Activated CD4-positive, alpha-beta T cell treated with anti-CD3 and anti-CD28 coated beads, Interleukin-2, amount 50 U/mL, for 4 hours (primary cell): Measurements from ENCODE around the gene TMEM200A.
"Not testable (repeated sequence)": the region's sequence is repeated elsewhere in the genome, so short reads cannot be mapped to it uniquely, and the experiment has no call there.

Experiments
- DNase-seq, 2 experiments: peaks; one replicate each; pipeline ENCODE4 v3.0.0-alpha.2; 2020

Gene TMEM200A

DNA sequence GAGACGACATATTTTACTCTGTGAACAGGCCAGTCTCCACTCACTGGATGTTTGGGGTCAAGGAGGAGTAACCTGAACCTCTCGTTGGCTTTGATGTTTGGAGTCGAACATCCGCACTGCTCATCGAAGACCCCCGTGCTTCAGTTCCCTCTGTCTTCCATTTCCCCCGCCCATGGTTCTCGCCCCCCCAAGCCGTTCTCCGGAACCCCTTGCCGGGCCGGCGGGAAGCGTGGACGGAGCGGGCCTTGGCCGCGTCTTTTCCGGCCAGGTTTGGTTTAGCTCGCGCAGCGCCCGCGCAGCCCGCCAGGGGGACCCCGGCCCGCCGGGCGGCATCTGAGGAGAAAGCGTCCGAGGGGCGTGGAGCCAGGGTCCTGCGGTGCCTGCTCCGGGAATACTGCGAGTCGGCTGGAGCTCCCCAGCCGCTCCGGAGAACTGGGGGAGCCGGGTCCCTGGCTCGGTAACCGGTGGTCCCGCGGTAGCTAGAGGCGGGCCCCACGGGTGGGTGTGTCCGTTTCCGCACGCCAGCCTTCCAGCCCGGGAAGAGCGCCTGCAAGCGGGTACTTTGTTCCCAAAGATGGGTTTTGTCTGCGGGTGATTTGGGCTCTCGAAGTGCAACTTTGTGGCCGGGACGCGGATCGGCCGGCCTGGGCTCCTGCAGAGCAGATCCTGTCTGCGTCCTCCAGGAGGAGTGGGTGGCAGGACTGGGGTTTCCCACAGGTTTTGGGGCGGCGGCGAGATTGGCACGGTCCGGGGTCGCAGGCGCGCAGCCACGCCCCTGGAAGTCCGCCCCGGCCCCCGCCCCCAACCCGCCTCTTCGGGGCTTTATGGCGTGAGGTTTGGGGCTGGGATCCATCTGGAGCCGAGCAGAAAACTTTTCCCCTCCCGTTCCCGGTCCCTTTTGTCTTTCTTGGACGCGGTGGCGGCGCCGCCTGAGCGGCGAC, at the start of gene TMEM200A:
Gene TMEM200A (plus strand): TSS at position 852 of the 941 bp plus-strand sequence. CDS start 74,406 bp downstream, outside the sequence.
- DNase-seq = peak; percentile 24 to 26

DNA sequence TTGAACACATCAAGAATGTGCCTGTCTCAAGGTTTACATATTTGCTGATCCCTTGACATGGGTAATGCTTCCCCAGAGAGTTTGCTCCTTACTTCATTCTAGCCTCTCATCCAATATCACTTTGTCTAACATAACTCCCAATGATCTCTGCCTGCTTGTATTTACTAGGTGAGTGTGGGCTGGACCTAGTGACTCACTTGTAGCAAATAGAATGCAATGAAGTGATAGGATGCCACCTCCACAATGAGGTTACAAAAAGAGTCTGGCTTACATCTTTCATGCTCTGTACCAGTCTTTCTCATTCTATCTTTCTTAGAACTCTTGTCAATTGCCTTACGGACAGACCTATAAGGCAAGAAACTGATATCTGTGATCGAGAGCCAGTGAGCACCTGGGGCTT, 44.9 kb upstream of the TMEM200A start:
- DNase-seq = no peak

GRCh38 chr6:130322673-130323268, 43.0 kb upstream of the TMEM200A start:
- DNase-seq = peak; percentile 40 to 42

DNA sequence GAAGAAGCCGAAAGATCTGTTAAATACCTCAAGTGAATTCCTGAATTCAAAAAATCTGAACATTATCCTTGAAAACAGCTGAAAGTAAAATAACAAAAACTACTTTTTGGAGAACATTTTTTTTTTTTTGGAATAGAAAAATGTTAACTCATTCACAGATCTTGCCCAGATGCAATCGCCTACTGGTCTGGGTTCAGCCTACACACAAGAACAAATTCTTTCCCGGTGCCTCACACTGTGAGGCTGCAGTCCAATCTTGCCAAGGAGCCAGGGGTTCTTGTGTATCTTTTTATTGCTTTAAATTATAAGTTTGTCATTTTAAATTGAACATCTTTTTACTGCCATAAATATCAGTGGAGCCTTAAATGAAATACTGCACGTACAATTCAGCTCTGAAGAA, 41.2 kb upstream of the TMEM200A start:
- DNase-seq = no peak

DNA sequence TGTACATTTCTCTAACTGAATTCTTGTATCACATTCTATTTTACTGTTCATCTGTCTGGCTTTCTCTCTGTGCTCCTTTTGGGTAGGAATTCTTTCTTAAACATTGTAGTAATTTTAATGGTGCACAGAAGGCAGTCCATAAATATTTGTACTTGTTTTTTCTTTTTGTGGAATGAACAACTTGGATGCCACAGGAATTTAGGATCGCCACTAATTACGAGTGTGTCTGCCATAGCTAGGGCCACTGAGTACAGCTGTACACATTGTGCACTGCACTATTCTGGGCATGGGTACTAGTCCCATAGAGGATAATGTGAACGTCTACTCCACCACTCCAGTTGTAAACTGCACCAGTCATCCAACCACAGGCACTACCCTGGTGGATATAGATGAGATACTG, 39.3 kb upstream of the TMEM200A start:
- DNase-seq = no peak

DNA sequence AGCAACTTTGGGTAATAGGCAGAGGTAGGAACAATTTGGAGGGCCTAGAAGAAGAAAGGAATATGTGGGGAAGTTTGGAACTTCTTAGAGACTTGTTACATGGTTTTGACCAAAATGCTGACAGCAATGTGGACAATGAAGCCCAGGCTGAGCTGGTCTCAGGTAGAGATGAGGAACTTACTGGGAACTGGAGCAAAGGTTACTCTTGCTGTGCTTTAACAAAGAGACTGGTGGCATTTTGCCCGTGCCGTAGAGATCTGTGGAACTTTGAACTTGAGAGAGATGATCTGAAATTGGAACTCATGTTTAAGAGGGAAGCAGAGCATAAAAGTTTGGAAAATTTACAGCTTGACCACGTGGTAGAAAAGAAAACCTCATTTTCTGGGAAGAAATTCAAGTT, 28.3 kb upstream of the TMEM200A start:
- DNase-seq = no peak

DNA sequence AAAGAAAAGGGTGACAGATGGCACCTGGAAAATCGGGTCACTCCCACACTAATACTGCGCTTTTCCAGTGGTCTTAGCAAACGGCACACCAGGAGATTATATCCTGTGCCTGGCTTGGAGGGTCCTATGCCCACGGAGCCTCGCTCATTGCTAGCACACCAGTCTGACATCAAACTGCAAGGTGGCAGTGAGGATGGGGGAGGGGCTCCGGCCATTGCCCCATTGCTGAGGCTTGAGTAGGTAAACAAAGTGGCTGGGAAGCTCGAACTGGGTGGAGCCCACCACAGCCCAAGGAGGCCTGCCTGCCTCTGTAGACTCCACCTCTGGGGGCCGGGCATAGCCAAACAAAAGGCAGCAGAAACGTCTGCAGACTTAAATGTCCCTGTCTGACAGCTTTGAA, 19.5 kb upstream of the TMEM200A start:
- not testable (repeated sequence) for DNase-seq

DNA sequence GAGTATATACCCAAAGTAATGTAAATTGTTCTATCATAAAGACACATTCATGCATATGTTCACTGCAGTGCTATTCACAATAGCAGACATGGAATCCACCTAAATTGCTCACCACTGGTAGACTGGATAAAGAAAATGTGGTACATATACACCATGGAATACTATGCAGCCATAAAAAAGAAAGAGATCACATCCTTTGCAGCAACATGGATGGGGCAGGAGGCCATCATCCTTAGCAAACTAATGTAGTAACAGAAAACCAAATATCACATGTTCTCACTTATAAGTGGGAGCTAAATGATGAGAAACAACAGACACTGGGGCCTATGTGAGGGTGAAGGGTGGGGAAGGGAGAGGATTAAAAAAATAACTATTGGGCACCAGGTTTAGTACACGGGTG, 11.5 kb upstream of the TMEM200A start:
- no peak for DNase-seq

GRCh38 chr6:130355572-130355971, 10.2 kb upstream of the TMEM200A start:
- DNase-seq = no peak

DNA sequence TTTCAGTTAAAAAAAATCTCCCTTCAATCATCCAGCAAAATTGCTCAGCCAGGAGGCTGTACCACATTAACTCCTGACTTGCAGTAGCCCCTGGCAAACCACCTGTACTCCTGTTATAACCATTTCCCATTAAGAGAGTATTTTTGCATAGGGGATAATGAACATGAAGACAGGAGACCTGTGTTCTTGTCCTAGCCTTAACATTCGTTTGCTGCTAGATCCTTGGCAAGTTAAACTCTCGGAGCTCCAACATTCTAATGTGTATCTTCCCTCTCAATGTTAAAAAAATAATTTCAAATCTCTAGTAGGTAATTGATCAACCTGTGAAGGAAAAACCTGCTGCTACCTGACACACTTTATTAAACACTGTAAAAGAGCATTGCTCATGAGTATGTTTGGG, 8.4 kb upstream of the TMEM200A start:
- DNase-seq = no peak

- no peak for DNase-seq
Measured at GRCh38 chr6:130359736-130360135, 6.1 kb upstream of the TMEM200A start.

GRCh38 chr6:130362128-130362527, 3.7 kb upstream of the TMEM200A start:
- no peak for DNase-seq

DNA sequence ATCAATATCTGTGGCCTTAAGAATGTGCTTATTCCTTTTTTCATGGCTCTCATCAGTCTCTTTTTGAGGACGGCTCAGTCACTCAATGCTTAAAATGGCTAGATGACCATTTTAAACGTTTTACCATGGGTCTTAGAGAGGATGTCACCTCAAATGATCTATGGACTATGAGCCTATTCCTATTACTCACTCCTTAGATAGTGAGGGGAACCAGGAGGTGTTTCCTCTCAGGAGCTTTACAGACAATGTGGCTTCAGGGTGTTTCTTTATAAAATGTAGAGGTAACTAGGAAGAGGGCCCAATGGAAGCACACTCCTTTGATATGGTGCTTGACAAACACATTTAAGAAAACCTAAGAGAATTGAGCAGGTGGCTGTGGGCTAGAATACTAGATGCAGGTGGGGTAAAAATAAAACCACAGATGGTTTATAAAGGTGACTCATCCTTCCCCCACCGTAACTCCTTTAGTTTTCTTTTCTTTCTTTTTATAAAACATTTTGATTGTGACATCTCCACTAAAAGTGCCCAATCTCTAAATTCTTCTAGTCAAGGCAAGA, 1.5 kb upstream of the TMEM200A start:
- DNase-seq = no peak

DNA sequence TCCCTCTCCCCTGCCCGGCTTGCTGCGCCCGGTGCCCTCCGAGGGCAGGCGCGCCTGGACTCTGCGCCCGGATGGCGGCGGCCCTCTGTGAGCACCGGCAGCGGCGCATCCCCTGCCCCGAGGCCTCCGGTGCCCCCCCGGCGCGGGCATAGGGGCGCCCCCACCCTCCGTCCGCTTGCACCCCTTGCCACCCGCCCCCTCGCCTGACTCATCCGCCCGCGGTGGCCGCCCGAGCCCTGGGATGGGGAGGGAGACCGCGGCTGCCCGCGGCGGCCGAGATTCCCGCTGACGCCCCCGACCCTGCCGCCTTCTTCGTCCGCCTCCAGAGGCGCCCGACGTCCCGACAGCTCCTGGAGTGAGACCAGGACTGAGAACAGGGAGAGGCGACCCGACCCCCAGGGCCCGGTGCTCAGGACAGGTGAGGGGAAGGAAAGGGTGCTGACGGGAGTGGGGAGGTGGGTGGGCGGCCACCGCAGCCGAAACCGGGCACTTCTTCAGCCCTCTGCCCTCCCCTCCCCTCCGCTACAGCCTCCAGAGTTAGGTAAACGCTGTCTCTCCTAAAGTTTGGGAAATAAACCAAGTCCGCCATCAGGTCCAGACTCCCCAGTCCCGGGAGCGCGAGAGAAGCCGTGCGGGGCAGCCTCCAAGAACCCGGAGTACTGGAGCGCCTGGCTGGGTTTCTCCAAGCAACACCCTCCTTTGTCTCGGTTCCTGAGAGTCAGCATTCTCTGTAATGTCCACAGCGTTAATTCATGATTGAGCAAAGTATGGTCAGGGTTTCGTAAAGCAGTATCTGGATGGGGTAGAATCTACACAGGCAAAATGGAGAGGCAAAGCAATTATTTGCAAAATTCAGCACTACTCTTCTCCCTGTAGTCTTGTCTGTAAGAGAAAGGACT, 539 bp downstream of the TMEM200A start:
- peak; percentile 17 to 36 for DNase-seq

- DNase-seq = no peak
Measured at GRCh38 chr6:130367767-130368166, 1.9 kb downstream of the TMEM200A start.

DNA sequence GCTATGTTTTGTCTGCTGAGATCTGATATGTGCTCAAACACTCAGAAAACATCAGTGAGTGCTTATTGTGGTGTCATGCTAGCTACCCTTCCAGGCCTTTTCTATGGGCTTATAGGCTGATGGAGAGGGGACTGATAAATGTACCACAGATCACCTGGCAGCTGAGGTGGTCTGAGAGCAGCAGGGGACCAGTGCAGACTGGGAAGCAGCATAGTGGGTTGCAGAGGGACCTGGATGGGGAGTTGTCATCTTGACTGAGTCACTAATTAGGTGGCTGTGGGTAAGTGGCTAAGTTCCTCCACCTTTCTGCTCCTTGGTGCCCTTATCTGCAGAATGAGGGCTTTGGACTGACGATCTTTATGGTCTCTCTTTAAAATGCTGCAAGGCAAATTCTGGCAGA, 2.8 kb downstream of the TMEM200A start:
- DNase-seq = no peak

DNA sequence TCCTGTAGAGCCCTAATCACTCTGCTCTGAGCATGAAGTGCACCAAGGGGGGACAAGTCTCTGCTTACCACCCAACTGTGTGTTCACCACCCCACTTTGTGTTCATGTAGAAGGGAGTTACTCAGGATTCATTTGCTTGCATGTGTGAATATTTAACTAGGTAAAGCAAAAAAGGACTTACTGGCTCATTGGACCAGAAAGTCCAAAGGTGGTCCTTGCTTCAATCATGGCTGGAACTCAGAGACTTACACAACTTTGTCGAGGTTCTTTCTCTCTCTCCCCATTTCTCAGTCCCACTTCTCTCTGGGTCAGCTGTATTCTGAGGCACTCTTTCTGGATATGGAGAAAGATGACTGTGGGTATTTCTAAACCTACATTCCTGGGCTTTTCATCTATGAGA, 4.0 kb downstream of the TMEM200A start:
- no peak for DNase-seq

- no peak for DNase-seq
Measured at GRCh38 chr6:130371921-130372420, 6.2 kb downstream of the TMEM200A start.

- DNase-seq = no peak
Measured at GRCh38 chr6:130372786-130373185, 7.0 kb downstream of the TMEM200A start.

- no peak for DNase-seq
Measured at GRCh38 chr6:130373992-130374391, 8.2 kb downstream of the TMEM200A start.

GRCh38 chr6:130376936-130377335, 11.1 kb downstream of the TMEM200A start:
- no peak for DNase-seq

DNA sequence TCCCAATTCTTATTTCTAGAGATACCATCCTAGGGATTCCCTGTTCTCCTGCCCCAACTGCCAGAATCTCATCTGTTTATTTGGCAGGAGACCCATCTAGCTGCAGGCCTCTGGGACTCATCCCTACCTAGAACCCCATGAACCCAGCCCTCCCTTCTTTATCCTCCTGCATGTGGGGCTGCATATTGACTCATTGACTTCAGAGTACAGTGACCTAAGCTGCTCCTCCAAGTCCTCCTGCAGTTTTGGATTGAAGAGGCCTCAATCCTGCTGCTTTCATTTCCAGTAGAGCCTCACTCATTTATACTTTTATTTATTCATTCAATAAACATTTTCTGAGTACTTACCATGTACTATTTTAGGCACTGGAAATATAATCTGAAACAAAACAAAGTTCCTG, 11.6 kb downstream of the TMEM200A start:
- DNase-seq = no peak

DNA sequence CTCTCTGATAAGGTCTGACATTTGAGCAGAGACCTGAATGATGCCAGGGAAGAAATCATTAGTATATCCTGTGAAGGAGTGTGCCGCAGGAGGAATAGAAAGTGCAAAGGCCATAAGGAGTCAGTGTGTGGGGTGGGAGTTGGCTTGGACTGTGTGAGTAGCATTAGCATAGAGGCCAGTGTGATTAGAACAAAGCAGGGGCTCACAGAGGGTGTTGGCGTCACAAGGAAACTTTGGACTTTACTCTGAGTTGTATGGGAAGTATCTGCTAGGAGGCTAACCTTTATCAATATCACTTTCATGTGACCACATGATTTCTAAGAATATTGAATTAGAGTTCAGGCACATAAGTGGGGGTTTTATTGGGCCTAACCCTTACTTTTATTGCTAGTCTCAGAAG, 12.1 kb downstream of the TMEM200A start:
- no peak for DNase-seq
